Pulmonary artery endothelial cell (primary cell): ENCODE data around the gene RASSF1. TPM values are rescaled to one million over a fixed set of nuclear protein-coding genes. Genes with fewer than 3 reads are reported as not detected.
"Not testable (repeated sequence)": the region's sequence is repeated elsewhere in the genome, so short reads cannot be mapped to it uniquely, and the experiment has no call there.

Experiments used
- DNase-seq: peaks from one replicate; pipeline ENCODE4 v3.0.0-alpha.2; 2011; ENCODE audit warnings: low read depth, low spot score
- total RNA-seq: library from RNA; depleted of rRNA; stranded (reverse); fragments of >200 nt; gene quantifications from 2 replicates; pipeline ENCODE4 v1.2.3, GENCODE V29; 2014

The RASSF1 gene
- total RNA-seq, 1 donor from 2014 or later, result 17.0 TPM

DNA sequence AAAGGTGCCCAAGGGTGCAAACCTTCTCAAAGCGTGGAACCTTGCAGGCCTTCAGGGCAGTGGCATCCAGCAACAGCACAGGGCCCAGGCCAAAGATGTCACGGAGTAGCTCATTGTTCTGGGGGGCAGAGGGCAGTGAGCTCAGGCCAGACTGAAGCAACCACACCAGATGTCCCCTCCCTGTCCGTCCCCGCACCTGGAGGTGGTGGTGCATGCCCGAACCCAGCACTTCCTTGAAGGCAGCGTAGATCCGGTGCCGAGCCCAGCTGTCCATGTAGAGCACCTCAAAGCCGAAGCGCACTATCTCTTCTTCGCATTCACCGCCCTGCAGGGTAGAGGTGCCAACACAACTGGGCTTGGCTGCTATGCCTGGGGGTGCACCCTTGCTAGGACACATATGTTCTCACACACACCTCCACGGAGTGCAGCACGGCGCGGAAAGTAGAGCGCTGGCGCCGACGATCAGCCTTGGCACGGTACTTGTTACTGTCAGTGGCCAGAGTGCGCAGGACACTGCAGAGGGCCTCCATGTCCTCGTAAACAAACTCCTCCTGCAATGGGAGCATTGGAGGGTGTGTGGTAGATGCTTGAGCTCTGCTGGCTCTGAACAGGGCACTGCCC, 52.1 kb downstream of the RASSF1 start:
- no peak for DNase-seq

DNA sequence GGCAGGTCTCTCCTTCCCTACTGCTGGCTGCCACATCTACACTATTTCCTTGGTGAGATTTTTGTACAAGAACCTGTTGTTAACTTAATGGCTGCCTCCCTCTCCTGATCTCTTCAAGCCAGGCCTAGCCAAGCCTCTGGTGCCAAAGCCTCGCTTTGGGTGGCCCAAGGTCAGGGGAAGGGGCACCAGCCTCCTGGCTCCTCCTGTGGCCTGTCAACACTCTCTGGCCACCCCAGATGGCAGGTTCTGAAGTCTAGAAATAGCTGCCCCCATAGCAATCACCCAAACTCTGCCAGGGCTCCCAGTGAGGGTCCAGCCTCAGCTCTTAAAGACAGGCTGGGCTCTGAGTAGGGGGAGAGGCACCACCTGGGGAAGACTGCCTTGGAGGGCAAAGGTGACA, 53.4 kb downstream of the RASSF1 start:
- no peak for DNase-seq

DNA sequence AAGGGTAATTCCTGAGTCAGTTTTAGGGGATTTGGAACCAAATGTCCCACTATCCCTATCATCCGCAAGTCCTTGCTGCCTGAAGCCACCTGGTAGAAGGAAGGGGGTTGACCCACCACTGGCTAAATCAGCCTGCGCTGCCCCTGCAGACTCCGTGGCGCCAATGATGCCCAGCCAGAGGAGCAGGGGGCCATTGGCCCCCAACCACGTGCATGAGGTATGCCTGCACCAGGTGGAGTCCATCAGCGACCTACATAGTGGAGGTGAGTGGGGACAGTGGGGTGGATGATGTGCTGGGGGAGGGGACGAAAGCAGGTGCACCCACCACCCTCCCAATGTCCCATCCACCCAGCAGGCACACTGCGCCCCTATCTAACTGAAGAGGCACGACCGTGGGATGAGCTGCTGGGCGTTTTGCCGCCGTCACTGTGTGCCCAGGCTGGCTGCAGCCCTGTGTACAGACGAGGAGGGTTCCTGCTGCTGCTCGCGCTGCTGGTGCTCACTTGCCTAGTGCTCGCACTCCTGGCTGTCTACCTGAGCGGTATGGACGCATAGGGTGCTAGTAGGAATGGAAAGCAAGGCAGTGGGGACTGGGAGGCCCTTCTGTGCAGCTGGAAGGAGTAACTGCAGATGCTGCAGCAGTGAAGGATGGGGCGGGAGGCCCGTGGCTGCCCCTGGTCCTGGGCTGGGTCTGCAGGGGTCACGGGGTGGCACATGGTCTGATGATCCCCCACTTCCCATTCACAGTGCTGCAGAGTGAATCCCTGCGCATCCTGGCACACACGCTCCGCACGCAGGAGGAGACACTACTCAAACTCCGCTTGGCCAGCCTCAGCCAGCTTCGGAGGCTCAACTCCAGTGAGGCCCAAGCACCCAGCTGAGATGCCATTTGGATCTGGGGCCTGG, 54.1 kb downstream of the RASSF1 start:
- DNase-seq, result no peak

DNA sequence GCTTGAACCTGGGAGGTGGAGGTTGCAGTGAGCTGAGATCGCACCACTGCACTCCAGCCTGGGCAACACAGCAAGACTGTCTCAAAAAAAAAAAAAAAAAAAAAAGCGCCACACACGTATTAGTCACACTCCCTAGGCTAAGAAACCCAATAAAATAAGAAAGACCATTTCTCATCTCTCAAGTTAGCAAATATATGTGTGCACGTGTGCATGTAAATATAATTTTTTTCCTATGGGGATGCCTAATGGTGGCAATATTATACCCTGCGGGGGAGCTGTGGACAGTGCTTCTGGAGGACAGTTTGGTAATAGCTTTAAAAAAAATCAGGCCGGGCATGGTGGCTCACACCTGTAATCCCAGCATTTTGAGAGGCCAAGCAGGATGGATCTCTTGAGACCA, 56.5 kb downstream of the RASSF1 start:
- DNase-seq, result not testable (repeated sequence)

Other genes starting within 250 kb of the RASSF1 start
- 73.6 and 80.9 TPM in 2 replicates for gene SEMA3F, start 185.5 kb downstream of the RASSF1 start, total RNA-seq
- under 0.01 TPM in 1 of 2 replicates, not detected in the other for gene GNAT1, start 149.2 kb downstream of the RASSF1 start, total RNA-seq
- 0.07 TPM in 1 of 2 replicates, not detected in the other for gene SLC38A3, start 135.6 kb downstream of the RASSF1 start, total RNA-seq
- 597 and 651 TPM in 2 replicates for gene GNAI2, start 104.6 kb downstream of the RASSF1 start, total RNA-seq
- 0.53 and 0.66 TPM in 2 replicates for gene SEMA3B, start 71.7 kb downstream of the RASSF1 start, total RNA-seq
- not detected in 2 replicates for gene LSMEM2, start 61.7 kb downstream of the RASSF1 start, total RNA-seq
- 148 and 187 TPM in 2 replicates for gene IFRD2, start 48.4 kb downstream of the RASSF1 start, total RNA-seq
- 9.6 and 10.3 TPM in 2 replicates for gene HYAL3, start 41.4 kb downstream of the RASSF1 start, total RNA-seq
- gene NAA80, start 41.4 kb downstream of the RASSF1 start, total RNA-seq, result 2.6 and 3.6 TPM in 2 replicates
- 6.9 and 7.1 TPM in 2 replicates for gene HYAL1, start 37.3 kb downstream of the RASSF1 start, total RNA-seq
- 535 and 564 TPM in 2 replicates for gene HYAL2, start 18.1 kb downstream of the RASSF1 start, total RNA-seq
- gene TUSC2, start 12.6 kb downstream of the RASSF1 start, total RNA-seq, result 24.8 and 36.5 TPM in 2 replicates
- gene ZMYND10, start 4.9 kb upstream of the RASSF1 start, total RNA-seq, result 0.13 and 0.35 TPM in 2 replicates
- 19.9 and 20.1 TPM in 2 replicates for gene NPRL2, start 9.9 kb upstream of the RASSF1 start, total RNA-seq
- 19.1 and 26.3 TPM in 2 replicates for gene CYB561D2, start 10.0 kb upstream of the RASSF1 start, total RNA-seq
- 36.8 and 38.1 TPM in 2 replicates for gene TMEM115, start 18.7 kb upstream of the RASSF1 start, total RNA-seq
- gene CACNA2D2, start 162.8 kb upstream of the RASSF1 start, total RNA-seq, result not detected in 2 replicates
- 3.5 and 5.1 TPM in 2 replicates for gene C3orf18, start 226.9 kb upstream of the RASSF1 start, total RNA-seq
- 13.7 and 15.2 TPM in 2 replicates for gene HEMK1, start 228.7 kb upstream of the RASSF1 start, total RNA-seq